SK-N-SH treated with all-trans-retinoic acid at 6 μM for 48 hours (cell line): ENCODE data around the gene TUSC7.

Experiments
- ATAC-seq: fragments of 200-7000 bp; cut with Tn5 transposase; 3 replicates; pipeline ENCODE4 v1.9.1; 2020; ENCODE audit warnings: mild to moderate bottlenecking, moderate library complexity
- ARNTL ChIP-seq: fragments of 450-650 bp; formaldehyde crosslinking; IDR thresholded peaks from 2 replicates; pipeline ENCODE4 v1.5.0; 2020; ENCODE audit warnings: low read depth, mild to moderate bottlenecking, moderate library complexity, borderline replicate concordance
- BACH2 ChIP-seq: fragments of 250-450 bp; sonication (Bioruptor Pico); IDR thresholded peaks from 2 replicates; pipeline ENCODE4 v1.9.0; 2021; ENCODE audit warnings: mild to moderate bottlenecking, borderline replicate concordance
- CREB5 ChIP-seq: fragments of 250-450 bp; sonication (Bioruptor Pico); IDR thresholded peaks from 2 replicates; pipeline ENCODE4 v1.5.1; 2020; ENCODE audit warnings: low read depth, mild to moderate bottlenecking, moderate library complexity
- CSDC2 ChIP-seq: fragments of 250-450 bp; sonication (Bioruptor Pico); IDR thresholded peaks from 2 replicates; pipeline ENCODE4 v1.5.0; 2020; ENCODE audit warnings: mild to moderate bottlenecking, moderate library complexity
- ESRRG ChIP-seq: fragments of 250-450 bp; sonication (Bioruptor Pico); IDR thresholded peaks from 2 replicates; pipeline ENCODE4 v1.6.1; 2021; ENCODE audit warnings: mild to moderate bottlenecking
- GLIS3 ChIP-seq: fragments of 250-450 bp; sonication (Bioruptor Pico); IDR thresholded peaks from 2 replicates; pipeline ENCODE4 v1.5.0; 2020; ENCODE audit warnings: mild to moderate bottlenecking, moderate library complexity
- ISL1 ChIP-seq: fragments of 250-450 bp; sonication (Bioruptor Pico); IDR thresholded peaks from 2 replicates; pipeline ENCODE4 v2.1.2; 2022; ENCODE audit warnings: mild to moderate bottlenecking, moderate library complexity
- OSR1 ChIP-seq: fragments of 250-450 bp; sonication (Bioruptor Pico); IDR thresholded peaks from 2 replicates; pipeline ENCODE4 v1.8.0; 2022; ENCODE audit warnings: moderate library complexity, mild to moderate bottlenecking, inconsistent platforms
- PATZ1 ChIP-seq: fragments of 250-450 bp; sonication (Bioruptor Pico); IDR thresholded peaks from 2 replicates; pipeline ENCODE4 v1.8.0; 2020; ENCODE audit warnings: mild to moderate bottlenecking, moderate library complexity, borderline replicate concordance
- POU6F1 ChIP-seq: fragments of 250-450 bp; sonication (Bioruptor Pico); IDR thresholded peaks from 2 replicates; pipeline ENCODE4 v1.8.0; 2021; ENCODE audit warnings: low read depth, mild to moderate bottlenecking, moderate library complexity, borderline replicate concordance
- PPARA ChIP-seq: fragments of 250-450 bp; sonication (Bioruptor Pico); IDR thresholded peaks from 2 replicates; pipeline ENCODE4 v1.5.0; 2020; ENCODE audit warnings: mild to moderate bottlenecking, borderline replicate concordance
- RARB ChIP-seq: fragments of 250-450 bp; sonication (Bioruptor Pico); IDR thresholded peaks from 2 replicates; pipeline ENCODE4 v1.8.0; 2021; ENCODE audit warnings: mild to moderate bottlenecking, moderate library complexity
- SNAI2 ChIP-seq: fragments of 250-450 bp; sonication (Bioruptor Pico); IDR thresholded peaks from 2 replicates; pipeline ENCODE4 v1.5.0; 2020; ENCODE audit warnings: mild to moderate bottlenecking, moderate library complexity
- TCF4 ChIP-seq: fragments of 250-450 bp; sonication (Bioruptor Pico); IDR thresholded peaks from 2 replicates; pipeline ENCODE4 v1.8.0; 2021; ENCODE audit warnings: mild to moderate bottlenecking, moderate library complexity, borderline replicate concordance
- TOX ChIP-seq: fragments of 250-450 bp; sonication (Bioruptor Pico); IDR thresholded peaks from 2 replicates; pipeline ENCODE4 v1.8.0; 2021; ENCODE audit warnings: mild to moderate bottlenecking, moderate library complexity, borderline replicate concordance
- ZC3H10 ChIP-seq: fragments of 250-450 bp; sonication (Bioruptor Pico); IDR thresholded peaks from 2 replicates; pipeline ENCODE4 v1.5.1; 2021; ENCODE audit warnings: mild to moderate bottlenecking, moderate library complexity
- ZFP3 ChIP-seq: fragments of 250-450 bp; sonication (Bioruptor Pico); IDR thresholded peaks from 2 replicates; pipeline ENCODE4 v1.5.0; 2020; ENCODE audit warnings: mild to moderate bottlenecking, moderate library complexity
- ZFP30 ChIP-seq: fragments of 450-650 bp; formaldehyde crosslinking; IDR thresholded peaks from 2 replicates; pipeline ENCODE4 v1.5.0; 2022; ENCODE audit warnings: mild to moderate bottlenecking, moderate library complexity
- ZNF565 ChIP-seq: fragments of 450-650 bp; formaldehyde crosslinking; conservative IDR thresholded peaks from 2 replicates; pipeline ENCODE4 v1.5.0; 2020; ENCODE audit warnings: low read depth, mild to moderate bottlenecking, moderate library complexity
- ZNF70 ChIP-seq: fragments of 450-650 bp; formaldehyde crosslinking; IDR thresholded peaks from 2 replicates; pipeline ENCODE4 v1.5.0; 2020; ENCODE audit warnings: mild to moderate bottlenecking, moderate library complexity
- ZNF8 ChIP-seq: fragments of 450-650 bp; formaldehyde crosslinking; IDR thresholded peaks from 2 replicates; pipeline ENCODE4 v1.5.0; 2020; ENCODE audit warnings: mild to moderate bottlenecking, moderate library complexity
- TF ChIP-seq, protein P1 (sequence below): fragments of 250-450 bp; sonication (Bioruptor Pico); IDR thresholded peaks from 2 replicates; pipeline ENCODE4 v1.5.1; 2021; ENCODE audit warnings: mild to moderate bottlenecking, moderate library complexity
- TF ChIP-seq, protein P2 (sequence below): fragments of 250-450 bp; sonication (Bioruptor Pico); IDR thresholded peaks from 2 replicates; pipeline ENCODE4 v1.5.0; 2020; ENCODE audit warnings: mild to moderate bottlenecking, moderate library complexity

TUSC7 gene

GRCh38 chr3:116707531-116707930, 2.0 kb upstream of the TUSC7 start:
- no peak for ATAC-seq
- TF ChIP-seq GLIS3 (no peak), TCF4 (CRISPR knock-in tag) (no peak), CSDC2 (CRISPR knock-in tag) (no peak)

DNA sequence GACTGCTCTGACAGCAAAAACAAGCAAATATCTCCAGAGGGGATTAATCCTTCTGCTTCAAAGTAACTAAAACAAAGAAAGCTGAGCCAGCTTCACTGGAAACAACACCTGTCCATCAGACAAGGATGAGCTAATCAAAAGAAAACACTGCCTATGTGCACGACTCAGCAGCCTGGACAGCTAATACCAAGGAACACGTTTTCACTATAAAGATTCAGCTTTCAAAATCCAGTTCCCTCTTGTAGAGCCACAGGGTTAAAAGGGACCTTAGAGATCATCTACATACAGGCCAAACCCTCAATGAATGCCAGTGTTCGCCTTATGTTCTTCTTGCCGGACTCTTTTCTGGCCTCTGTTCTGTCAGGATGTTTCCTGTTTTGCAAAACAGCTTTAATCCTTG, 6.9 kb downstream of the TUSC7 start:
- ATAC-seq = no peak
- TF ChIP-seq OSR1 (CRISPR knock-in tag) = no peak
- TF ChIP-seq ESRRG (CRISPR knock-in tag) = no peak
- TF ChIP-seq ZC3H10 (CRISPR knock-in tag) = no peak
- TF ChIP-seq RARB (CRISPR knock-in tag) = no peak
- TF ChIP-seq POU6F1 = no peak
- TF ChIP-seq ZNF70 = no peak
- no peak for TF ChIP-seq ISL1 (CRISPR knock-in tag)
- TF ChIP-seq ZFP3 (CRISPR knock-in tag) = no peak
- no peak for TF ChIP-seq ZNF8 (CRISPR knock-in tag)
- TF ChIP-seq ZFP30 (CRISPR knock-in tag) = no peak

DNA sequence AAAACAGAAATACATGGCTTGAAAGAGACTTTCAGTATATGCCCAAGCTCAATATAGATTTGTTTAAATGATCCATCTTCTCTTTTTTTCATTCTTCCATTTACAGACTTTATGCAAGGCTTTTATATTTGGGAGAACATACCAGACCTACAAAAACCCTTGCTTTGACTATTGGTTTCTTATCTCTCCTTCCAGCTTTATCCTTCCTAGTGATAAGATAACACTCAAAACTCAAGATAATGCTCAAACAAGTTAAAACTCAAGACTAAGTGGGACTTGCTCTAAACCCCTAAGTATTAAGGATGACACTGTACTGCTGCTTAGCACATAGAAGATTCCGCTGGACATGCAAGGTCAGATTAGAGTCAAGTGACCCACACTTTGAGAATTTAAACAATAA, 8.0 kb downstream of the TUSC7 start:
- TF ChIP-seq, protein P1, sequence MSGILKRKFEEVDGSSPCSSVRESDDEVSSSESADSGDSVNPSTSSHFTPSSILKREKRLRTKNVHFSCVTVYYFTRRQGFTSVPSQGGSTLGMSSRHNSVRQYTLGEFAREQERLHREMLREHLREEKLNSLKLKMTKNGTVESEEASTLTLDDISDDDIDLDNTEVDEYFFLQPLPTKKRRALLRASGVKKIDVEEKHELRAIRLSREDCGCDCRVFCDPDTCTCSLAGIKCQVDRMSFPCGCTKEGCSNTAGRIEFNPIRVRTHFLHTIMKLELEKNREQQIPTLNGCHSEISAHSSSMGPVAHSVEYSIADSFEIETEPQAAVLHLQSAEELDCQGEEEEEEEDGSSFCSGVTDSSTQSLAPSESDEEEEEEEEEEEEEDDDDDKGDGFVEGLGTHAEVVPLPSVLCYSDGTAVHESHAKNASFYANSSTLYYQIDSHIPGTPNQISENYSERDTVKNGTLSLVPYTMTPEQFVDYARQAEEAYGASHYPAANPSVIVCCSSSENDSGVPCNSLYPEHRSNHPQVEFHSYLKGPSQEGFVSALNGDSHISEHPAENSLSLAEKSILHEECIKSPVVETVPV = no peak
- TF ChIP-seq CSDC2 (CRISPR knock-in tag) (no peak), POU6F1 (no peak), GLIS3 (no peak), ZC3H10 (CRISPR knock-in tag) (no peak), SNAI2 (CRISPR knock-in tag) (no peak)
- TF ChIP-seq, all 23 proteins: peak for 0
- no peak for ATAC-seq

DNA sequence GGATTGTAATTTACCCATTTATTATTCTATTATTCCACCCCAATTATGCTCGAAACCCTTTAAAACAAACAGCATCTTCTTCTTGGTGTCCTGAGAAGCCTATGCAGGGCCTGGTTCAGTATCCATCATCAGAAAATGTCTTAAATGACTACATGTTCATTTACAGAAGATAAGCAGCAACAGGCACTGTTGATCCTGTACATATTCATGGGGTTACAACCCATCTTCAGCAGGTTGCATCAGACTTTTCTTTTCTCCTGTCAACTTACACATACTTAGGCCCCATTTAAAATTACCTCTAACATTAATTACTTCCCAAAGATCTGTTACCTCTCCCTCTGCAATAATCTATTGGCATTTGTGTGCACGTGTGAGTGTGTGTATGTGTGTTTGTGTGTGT, 18.9 kb downstream of the TUSC7 start:
- ATAC-seq = no peak
- TF ChIP-seq CSDC2 (CRISPR knock-in tag) = no peak

- TF ChIP-seq TOX (CRISPR knock-in tag) (no peak), OSR1 (CRISPR knock-in tag) (no peak), RARB (CRISPR knock-in tag) (no peak), PATZ1 (CRISPR knock-in tag) (no peak), ZFP30 (CRISPR knock-in tag) (no peak), BACH2 (CRISPR knock-in tag) (no peak), CREB5 (no peak), ESRRG (CRISPR knock-in tag) (no peak), ZNF8 (CRISPR knock-in tag) (no peak), ARNTL (no peak), PPARA (CRISPR knock-in tag) (no peak), ZNF565 (CRISPR knock-in tag) (no peak)
- TF ChIP-seq, protein P2, sequence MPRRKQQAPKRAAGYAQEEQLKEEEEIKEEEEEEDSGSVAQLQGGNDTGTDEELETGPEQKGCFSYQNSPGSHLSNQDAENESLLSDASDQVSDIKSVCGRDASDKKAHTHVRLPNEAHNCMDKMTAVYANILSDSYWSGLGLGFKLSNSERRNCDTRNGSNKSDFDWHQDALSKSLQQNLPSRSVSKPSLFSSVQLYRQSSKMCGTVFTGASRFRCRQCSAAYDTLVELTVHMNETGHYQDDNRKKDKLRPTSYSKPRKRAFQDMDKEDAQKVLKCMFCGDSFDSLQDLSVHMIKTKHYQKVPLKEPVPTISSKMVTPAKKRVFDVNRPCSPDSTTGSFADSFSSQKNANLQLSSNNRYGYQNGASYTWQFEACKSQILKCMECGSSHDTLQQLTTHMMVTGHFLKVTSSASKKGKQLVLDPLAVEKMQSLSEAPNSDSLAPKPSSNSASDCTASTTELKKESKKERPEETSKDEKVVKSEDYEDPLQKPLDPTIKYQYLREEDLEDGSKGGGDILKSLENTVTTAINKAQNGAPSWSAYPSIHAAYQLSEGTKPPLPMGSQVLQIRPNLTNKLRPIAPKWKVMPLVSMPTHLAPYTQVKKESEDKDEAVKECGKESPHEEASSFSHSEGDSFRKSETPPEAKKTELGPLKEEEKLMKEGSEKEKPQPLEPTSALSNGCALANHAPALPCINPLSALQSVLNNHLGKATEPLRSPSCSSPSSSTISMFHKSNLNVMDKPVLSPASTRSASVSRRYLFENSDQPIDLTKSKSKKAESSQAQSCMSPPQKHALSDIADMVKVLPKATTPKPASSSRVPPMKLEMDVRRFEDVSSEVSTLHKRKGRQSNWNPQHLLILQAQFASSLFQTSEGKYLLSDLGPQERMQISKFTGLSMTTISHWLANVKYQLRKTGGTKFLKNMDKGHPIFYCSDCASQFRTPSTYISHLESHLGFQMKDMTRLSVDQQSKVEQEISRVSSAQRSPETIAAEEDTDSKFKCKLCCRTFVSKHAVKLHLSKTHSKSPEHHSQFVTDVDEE (CRISPR knock-in tag) = no peak
- ATAC-seq = no peak
These were observed 24.7 kb downstream of the TUSC7 start for GRCh38 chr3:116734243-116734642.
